Fibroblast of pulmonary artery (primary cell): ENCODE measurements around the gene FAM89A.
A peak's percentile ranks its signal among the peaks of the same experiment; 100 is the strongest.
"Not testable (repeated sequence)": the region's sequence is repeated elsewhere in the genome, so short reads cannot be mapped to it uniquely, and the experiment has no call there.

ENCODE experiments used
- DNase-seq: peaks from one replicate; pipeline ENCODE4 v3.0.0-alpha.2; 2010; ENCODE audit warnings: low read depth
- H3K4me3 ChIP-seq: replicated peaks from 2 replicates; pipeline ENCODE4 v1.5.1; 2011; ENCODE audit warnings: low read depth, mild to moderate bottlenecking, control low read depth, low read length, moderate library complexity
- TF ChIP-seq, protein P1 (sequence below): IDR thresholded peaks from 2 replicates; pipeline ENCODE4 v1.5.1; 2011; ENCODE audit warnings: mild to moderate bottlenecking, control low read depth, low read length, inconsistent platforms; ENCODE audit errors: missing control alignments

FAM89A gene

DNA sequence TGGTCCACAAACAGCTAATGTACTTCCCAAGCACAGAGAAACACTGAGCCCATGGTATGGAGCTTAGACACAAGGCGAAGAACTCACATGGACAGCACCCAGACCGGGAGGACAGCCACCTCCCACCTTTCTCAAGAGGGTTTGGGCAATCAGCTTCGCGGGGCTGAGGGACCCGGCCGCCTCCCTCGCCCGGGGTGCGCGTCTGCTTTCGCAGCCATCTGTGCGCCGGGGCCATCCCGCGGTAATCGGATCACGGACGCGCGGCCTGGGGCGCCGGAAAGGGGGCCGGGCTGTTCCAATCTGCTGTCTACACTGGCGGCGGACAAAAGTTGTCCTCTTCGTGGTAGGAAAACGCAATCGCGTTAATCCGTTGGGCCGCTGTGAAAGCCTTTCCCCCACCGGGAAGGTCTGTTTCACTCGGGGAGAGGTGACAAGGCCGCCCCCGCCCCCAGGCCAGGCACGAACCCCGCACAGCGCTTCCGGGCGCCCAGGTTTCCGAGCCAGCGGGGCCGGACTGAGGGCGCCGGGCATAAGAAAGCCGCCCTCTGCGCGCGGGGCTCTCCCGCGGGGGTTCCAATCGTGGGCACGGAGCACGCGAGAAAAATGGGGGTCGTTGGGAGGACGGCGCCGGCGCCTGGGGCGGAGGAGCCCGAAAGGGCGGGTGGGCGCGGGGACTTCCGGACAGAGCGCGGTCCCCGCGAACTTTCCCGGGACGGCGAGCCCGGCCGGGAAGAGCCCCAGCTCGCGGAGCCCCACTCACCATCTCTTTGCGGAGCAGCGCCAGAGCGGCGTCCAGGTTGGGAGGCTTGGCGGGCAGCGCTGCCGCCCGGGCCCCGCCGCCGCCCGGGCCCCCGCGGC lies 664 bp downstream of the FAM89A start:
- TF ChIP-seq, protein P1, sequence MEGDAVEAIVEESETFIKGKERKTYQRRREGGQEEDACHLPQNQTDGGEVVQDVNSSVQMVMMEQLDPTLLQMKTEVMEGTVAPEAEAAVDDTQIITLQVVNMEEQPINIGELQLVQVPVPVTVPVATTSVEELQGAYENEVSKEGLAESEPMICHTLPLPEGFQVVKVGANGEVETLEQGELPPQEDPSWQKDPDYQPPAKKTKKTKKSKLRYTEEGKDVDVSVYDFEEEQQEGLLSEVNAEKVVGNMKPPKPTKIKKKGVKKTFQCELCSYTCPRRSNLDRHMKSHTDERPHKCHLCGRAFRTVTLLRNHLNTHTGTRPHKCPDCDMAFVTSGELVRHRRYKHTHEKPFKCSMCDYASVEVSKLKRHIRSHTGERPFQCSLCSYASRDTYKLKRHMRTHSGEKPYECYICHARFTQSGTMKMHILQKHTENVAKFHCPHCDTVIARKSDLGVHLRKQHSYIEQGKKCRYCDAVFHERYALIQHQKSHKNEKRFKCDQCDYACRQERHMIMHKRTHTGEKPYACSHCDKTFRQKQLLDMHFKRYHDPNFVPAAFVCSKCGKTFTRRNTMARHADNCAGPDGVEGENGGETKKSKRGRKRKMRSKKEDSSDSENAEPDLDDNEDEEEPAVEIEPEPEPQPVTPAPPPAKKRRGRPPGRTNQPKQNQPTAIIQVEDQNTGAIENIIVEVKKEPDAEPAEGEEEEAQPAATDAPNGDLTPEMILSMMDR: no peak
- H3K4me3 ChIP-seq: peak overlapping the region; percentile 72
- peak; percentile 40 for DNase-seq

DNA sequence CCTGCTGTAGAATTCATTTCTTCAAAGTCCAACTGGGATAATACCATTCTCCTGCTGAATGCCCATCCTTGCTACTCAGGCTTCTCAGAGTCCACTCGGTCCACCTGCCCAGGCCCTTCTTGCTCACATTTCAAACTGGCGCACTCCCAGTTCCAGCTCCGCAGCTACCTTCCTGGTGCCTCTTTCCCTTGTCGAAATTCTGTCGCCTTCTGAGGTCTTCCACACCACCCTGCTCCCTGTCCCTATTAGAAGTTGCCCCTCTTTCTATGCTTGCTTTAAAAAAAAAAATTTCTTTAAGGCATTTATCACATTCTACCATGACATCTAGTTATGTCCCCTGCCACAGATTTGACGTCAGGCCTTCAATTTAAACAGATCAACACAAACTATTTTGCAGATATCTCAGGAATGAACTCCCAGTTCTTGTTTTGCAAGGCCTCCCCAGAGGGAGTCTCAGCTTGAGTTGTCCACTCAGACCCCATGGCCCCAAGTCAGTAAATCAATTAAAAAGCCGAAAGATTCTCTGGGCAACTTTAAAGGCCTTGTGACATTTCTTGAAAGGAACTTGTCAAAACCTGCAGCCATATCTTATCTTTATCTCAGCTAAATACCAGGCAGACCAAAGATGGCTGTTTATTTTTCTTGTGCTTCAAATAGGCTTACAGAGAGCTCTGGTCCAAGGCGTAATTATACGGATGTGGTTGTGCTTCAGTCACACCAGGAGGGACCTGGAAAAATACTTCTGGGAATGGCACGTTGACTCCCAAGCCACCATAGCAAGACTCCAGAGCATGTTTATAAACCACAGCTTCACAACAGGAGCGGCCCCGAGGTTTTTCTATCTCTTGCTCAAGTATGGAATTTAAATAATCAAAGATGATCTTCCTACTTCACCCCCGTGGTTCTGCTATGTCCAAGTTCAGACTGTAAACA lies 2.2 kb downstream of the FAM89A start:
- no peak overlapping the region for H3K4me3 ChIP-seq
- DNase-seq: no peak
- TF ChIP-seq, protein P1: no peak

DNA sequence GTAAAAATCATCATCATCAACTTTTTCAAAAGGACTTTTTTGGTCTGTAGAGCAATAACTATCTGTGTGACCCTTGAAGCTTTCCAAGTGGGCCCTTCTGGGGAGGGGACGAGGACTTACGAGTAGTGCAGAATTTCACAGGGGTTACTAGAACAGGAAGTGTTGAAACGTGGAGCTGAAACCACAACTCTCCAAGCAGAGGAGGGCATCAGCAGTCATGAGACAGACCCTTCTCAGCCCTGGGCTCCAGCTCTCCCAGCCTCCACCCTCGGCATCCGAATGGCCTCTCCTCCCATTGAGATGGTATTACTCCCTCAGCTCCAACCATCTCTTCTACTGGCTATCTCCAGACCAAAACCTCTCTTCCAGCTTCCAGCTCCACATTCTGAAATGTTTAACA lies 3.6 kb downstream of the FAM89A start:
- peak; percentile 30 for DNase-seq
- TF ChIP-seq, protein P1: no peak
- H3K4me3 ChIP-seq: no peak overlapping the region

DNA sequence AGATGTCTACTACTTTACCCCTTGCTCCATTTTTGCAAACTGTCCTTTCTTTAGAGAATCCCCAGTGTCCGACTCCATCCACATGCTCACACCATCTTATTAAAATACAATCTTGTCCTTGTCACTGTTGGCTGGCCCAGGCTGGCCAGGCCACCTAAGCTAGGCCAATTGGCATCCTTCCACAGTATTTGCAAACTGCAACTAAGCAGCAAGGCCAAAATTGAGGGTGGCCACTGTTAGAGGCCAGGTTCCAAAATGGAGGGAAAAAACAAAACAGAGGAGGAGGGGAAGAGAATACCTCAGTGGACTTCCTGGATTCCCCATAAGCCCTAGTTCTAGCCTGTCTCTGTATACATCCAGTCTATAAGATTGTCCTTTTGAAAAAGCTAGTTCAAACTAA lies 4.3 kb downstream of the FAM89A start:
- DNase-seq: no peak
- no peak overlapping the region for H3K4me3 ChIP-seq
- TF ChIP-seq, protein P1: no peak

DNA sequence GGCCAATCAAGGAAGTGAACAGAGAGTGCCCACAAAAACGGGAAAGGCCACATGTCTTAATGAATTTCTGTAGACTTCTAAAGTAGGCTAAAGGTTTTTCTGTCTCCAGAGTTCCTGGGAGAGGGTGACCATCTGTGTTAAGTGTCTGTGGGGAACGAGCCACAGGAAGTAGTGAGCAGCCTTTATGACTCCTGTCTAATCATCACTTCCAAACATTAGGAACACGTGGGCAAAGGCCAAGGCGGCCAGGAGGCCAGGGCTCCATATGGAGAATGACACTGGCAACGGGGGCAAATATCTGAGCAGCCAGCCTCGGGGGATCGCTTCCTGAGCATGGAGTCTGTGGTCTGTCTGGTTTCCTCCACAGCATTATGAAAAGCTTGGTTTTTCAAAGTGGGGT lies 7.1 kb downstream of the FAM89A start:
- no peak for DNase-seq
- H3K4me3 ChIP-seq: no peak overlapping the region
- TF ChIP-seq, protein P1: no peak

DNA sequence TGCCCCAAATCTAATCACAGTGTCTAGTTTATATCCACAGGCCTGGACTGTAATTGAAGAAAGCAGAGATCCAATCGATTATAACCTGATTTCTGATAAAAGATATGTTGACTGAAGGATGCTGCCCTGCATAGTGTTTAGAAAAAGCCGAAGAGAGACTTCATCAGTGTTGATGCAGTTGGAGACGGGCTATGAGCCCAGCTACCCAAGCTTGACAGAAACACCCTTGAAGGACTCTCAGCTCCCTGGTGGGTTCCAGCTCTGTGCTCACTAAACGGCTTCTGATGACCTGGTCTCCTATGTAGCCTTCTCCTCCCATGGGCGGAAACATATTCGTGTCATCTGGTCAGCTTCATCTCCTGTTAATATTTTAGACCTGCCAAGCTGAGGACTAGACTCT lies 10.2 kb downstream of the FAM89A start:
- no peak overlapping the region for H3K4me3 ChIP-seq
- DNase-seq: no peak
- TF ChIP-seq, protein P1: no peak

DNA sequence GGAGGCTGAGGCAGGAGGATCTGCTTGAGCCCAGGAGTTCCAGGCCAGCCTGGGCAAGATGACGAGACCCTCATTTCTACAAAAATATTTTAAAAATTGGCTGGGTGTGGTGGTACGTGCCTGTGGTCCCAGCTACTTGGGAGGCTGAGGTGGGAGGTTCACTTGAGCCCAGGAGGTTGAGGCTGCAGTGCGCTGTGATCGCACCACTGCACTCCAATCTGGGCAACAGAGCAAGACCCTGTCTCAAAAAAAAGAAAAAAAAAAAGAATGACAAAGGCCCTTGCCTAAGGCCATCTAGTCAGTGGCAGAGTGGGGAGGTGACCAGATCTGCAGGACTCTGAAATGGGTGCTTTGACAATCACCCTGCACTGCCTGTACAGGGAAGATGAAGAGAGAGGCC lies 10.8 kb downstream of the FAM89A start:
- DNase-seq, H3K4me3 ChIP-seq: not testable (repeated sequence)
